HL-60 (cell line): ENCODE measurements around the gene GFRA4.

Source experiments
- POLR2AphosphoS5 ChIP-seq: IDR thresholded peaks from 2 replicates; pipeline ENCODE4 v1.6.1; 2012; ENCODE audit warnings: low read depth
- TF ChIP-seq, protein P1 (sequence below): IDR thresholded peaks from one replicate; pipeline ENCODE4 v1.5.1; 2011; ENCODE audit warnings: low read length, control low read depth, inconsistent platforms; ENCODE audit not compliant: insufficient read depth
- TF ChIP-seq, protein P2 (sequence below): IDR thresholded peaks from 2 replicates; pipeline ENCODE4 v1.6.1; 2012; ENCODE audit warnings: low read depth; ENCODE audit not compliant: insufficient replicate concordance

DNA sequence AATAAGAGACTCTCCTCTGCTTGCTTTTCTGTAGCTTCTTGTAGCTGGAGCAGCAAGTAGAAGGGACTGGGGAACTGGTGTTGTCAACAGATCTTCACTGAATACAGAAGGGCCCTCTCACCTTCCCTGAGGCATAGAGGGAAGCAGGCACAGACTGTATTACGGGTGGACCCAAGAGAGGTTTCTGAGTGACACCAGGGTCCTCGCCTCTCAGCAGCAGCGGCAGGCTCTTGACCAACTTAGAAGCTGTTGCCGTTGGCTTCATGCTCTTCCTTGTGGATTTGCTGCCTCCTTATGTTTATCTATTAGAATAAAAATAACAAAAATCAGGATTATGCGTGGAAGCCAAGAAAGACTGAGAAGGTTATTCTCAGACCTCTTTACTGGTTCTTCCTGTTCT, 31.7 kb downstream of the GFRA4 start:
- TF ChIP-seq, protein P1, sequence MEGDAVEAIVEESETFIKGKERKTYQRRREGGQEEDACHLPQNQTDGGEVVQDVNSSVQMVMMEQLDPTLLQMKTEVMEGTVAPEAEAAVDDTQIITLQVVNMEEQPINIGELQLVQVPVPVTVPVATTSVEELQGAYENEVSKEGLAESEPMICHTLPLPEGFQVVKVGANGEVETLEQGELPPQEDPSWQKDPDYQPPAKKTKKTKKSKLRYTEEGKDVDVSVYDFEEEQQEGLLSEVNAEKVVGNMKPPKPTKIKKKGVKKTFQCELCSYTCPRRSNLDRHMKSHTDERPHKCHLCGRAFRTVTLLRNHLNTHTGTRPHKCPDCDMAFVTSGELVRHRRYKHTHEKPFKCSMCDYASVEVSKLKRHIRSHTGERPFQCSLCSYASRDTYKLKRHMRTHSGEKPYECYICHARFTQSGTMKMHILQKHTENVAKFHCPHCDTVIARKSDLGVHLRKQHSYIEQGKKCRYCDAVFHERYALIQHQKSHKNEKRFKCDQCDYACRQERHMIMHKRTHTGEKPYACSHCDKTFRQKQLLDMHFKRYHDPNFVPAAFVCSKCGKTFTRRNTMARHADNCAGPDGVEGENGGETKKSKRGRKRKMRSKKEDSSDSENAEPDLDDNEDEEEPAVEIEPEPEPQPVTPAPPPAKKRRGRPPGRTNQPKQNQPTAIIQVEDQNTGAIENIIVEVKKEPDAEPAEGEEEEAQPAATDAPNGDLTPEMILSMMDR = no peak
- TF ChIP-seq, protein P2, sequence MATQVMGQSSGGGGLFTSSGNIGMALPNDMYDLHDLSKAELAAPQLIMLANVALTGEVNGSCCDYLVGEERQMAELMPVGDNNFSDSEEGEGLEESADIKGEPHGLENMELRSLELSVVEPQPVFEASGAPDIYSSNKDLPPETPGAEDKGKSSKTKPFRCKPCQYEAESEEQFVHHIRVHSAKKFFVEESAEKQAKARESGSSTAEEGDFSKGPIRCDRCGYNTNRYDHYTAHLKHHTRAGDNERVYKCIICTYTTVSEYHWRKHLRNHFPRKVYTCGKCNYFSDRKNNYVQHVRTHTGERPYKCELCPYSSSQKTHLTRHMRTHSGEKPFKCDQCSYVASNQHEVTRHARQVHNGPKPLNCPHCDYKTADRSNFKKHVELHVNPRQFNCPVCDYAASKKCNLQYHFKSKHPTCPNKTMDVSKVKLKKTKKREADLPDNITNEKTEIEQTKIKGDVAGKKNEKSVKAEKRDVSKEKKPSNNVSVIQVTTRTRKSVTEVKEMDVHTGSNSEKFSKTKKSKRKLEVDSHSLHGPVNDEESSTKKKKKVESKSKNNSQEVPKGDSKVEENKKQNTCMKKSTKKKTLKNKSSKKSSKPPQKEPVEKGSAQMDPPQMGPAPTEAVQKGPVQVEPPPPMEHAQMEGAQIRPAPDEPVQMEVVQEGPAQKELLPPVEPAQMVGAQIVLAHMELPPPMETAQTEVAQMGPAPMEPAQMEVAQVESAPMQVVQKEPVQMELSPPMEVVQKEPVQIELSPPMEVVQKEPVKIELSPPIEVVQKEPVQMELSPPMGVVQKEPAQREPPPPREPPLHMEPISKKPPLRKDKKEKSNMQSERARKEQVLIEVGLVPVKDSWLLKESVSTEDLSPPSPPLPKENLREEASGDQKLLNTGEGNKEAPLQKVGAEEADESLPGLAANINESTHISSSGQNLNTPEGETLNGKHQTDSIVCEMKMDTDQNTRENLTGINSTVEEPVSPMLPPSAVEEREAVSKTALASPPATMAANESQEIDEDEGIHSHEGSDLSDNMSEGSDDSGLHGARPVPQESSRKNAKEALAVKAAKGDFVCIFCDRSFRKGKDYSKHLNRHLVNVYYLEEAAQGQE = no peak
- no peak for TF ChIP-seq POLR2AphosphoS5
